PC-3 (cell line): ENCODE data around the gene BTBD17. TPM values are rescaled to one million over a fixed set of nuclear protein-coding genes. Genes with fewer than 3 reads are reported as not detected.
A peak's percentile ranks its signal among the peaks of the same experiment; 100 is the strongest.

Source experiments
- ATAC-seq: fragments of 200-7000 bp; cut with Tn5 transposase; 2 replicates; pipeline ENCODE4 v1.9.1; 2020; ENCODE audit warnings: mild to moderate bottlenecking, moderate library complexity
- BruUV-seq: library from RNA; stranded (reverse); fragments of 400-500 nt; replicated peaks from 2 replicates; lab custom pipeline; 2021; lab: Mats Ljungman, UMichigan
- CTCF ChIA-PET: fragments of 300-600 bp; sonication (Branson Sonifier 250); formaldehyde crosslinking; loops from one replicate; lab custom pipeline; 2022; ENCODE audit warnings: antibody characterized with exemption; lab: Charles Lee
- POLR2A ChIA-PET: fragments of 300-600 bp; sonication (Branson Sonifier 250); formaldehyde crosslinking; loops from one replicate; lab custom pipeline; 2022; ENCODE audit warnings: antibody characterized with exemption; ENCODE audit not compliant: unreplicated experiment; lab: Charles Lee
- DNase-seq: peaks from one replicate; pipeline ENCODE4 v3.0.0-alpha.2; 2015
- H2AFZ ChIP-seq: fragments of 300-600 bp; sonication (generic); 2 replicates; pipeline ENCODE4 v1.6.0; 2016; ENCODE audit warnings: antibody characterized with exemption, low read length
- H3F3A ChIP-seq: fragments of 300-600 bp; sonication (generic); one replicate; pipeline ENCODE4 v1.6.0; 2017; ENCODE audit warnings: antibody characterized with exemption, low read length, control low read depth, mild to moderate bottlenecking; ENCODE audit not compliant: unreplicated experiment
- H3K27ac ChIP-seq: fragments of 300-600 bp; sonication (generic); 2 replicates; pipeline ENCODE4 v1.5.1; 2016; ENCODE audit warnings: mild to moderate bottlenecking, low read length
- H3K27me3 ChIP-seq: fragments of 300-600 bp; sonication (generic); 2 replicates; pipeline ENCODE4 v1.6.1; 2016; ENCODE audit warnings: low read length, mixed read lengths
- H3K36me3 ChIP-seq: fragments of 300-600 bp; sonication (generic); 2 replicates; pipeline ENCODE4 v1.6.1; 2016; ENCODE audit warnings: low read depth, mixed run types, low read length, mixed read lengths
- H3K4me1 ChIP-seq: fragments of 300-600 bp; sonication (generic); 2 replicates; pipeline ENCODE4 v1.5.1; 2016; ENCODE audit warnings: low read length; ENCODE audit not compliant: insufficient read depth
- H3K4me2 ChIP-seq: fragments of 300-600 bp; sonication (generic); 2 replicates; pipeline ENCODE4 v1.6.0; 2016; ENCODE audit warnings: low read length
- H3K4me3 ChIP-seq: fragments of 300-600 bp; sonication (generic); 2 replicates; pipeline ENCODE4 v1.5.1; 2016; ENCODE audit warnings: mild to moderate bottlenecking, low read length, mixed read lengths
- H3K79me2 ChIP-seq: fragments of 300-600 bp; sonication (generic); 2 replicates; pipeline ENCODE4 v1.6.1; 2017; ENCODE audit warnings: low read length, mixed read lengths
- H3K9ac ChIP-seq: fragments of 300-600 bp; sonication (generic); 2 replicates; pipeline ENCODE4 v1.6.0; 2016; ENCODE audit warnings: mild to moderate bottlenecking, low read length
- H3K9me2 ChIP-seq: fragments of 300-600 bp; sonication (generic); replicated peaks from 2 replicates; pipeline ENCODE4 v1.6.1; 2016; ENCODE audit warnings: mixed run types, low read length, mixed read lengths
- H3K9me3 ChIP-seq: fragments of 300-600 bp; sonication (generic); 2 replicates; pipeline ENCODE4 v1.6.1; 2016; ENCODE audit warnings: low read length, mixed read lengths
- H4K20me1 ChIP-seq: fragments of 300-600 bp; sonication (generic); 2 replicates; pipeline ENCODE4 v1.6.1; 2016; ENCODE audit warnings: low read length, mixed read lengths
- CTCF ChIP-seq: fragments of 300-600 bp; sonication (generic); conservative IDR thresholded peaks from 2 replicates; pipeline ENCODE4 v1.5.1; 2017; ENCODE audit warnings: antibody characterized with exemption, low read depth, mild to moderate bottlenecking, low read length
- EZH2 ChIP-seq: fragments of 300-600 bp; sonication (generic); IDR thresholded peaks from one replicate; pipeline ENCODE4 v1.6.1; 2017; ENCODE audit warnings: antibody characterized with exemption, mild to moderate bottlenecking, low read length; ENCODE audit not compliant: unreplicated experiment
- EZH2phosphoT487 ChIP-seq: fragments of 300-600 bp; sonication (generic); IDR thresholded peaks from 2 replicates; pipeline ENCODE4 v1.6.1; 2018; ENCODE audit warnings: mild to moderate bottlenecking, antibody characterized with exemption, low read length, borderline replicate concordance
- intact Hi-C: fragments of 100-400 bp; cut with micrococcal nuclease; formaldehyde crosslinking; loops from 2 replicates; pipeline ENCODE4 v1.9.0; 2023
- total RNA-seq: library from RNA; depleted of rRNA; stranded (reverse); fragments of >200 nt; gene quantifications from 2 replicates; pipeline ENCODE4 v1.2.3, GENCODE V29; 2014

The BTBD17 gene
- total RNA-seq, 1 experiment from 2014 or later: not detected

GRCh38 chr17:74402048-74402447 lies 40.4 kb upstream of the BTBD17 start:
- no peaks in the 10 kb centered on the region for H3K27me3 ChIP-seq
- no peak overlapping the region for H3K4me2 ChIP-seq
- ATAC-seq: no peak
- H3K9me3 ChIP-seq: no peaks in the 10 kb centered on the region
- no peak overlapping the region for H2AFZ ChIP-seq
- no peak overlapping the region for H3K4me3 ChIP-seq
- H3K79me2 ChIP-seq: no peaks in the 10 kb centered on the region
- no peaks in the 10 kb centered on the region for H3F3A ChIP-seq
- H4K20me1 ChIP-seq: no peaks in the 10 kb centered on the region
- no peak overlapping the region for H3K27ac ChIP-seq
- H3K36me3 ChIP-seq: no peaks in the 10 kb centered on the region
- no peak for DNase-seq
- intact Hi-C loops: no loop called here
- H3K9ac ChIP-seq: no peak overlapping the region
- no peaks in the 10 kb centered on the region for H3K9me2 ChIP-seq
- ChIA-PET CTCF (interaction anchor here (0.5 to 0.7 kb wide), 3 partner anchors 23 to 163 kb away, joined by 3 to 4 read pairs (median 3); no protein-coding TSS in a partner anchor), POLR2A (no interaction called here)
- BruUV-seq: no TSS peak
- H3K4me1 ChIP-seq: no peaks in the 10 kb centered on the region
- TF ChIP-seq CTCF (no peak), EZH2phosphoT487 (no peak), EZH2 (no peak)

- intact Hi-C loops: no loop called here
- TF ChIP-seq CTCF: no peak
- no peak for TF ChIP-seq EZH2phosphoT487
- TF ChIP-seq EZH2: no peak
- Histone ChIP-seq H3K9me3 (no peaks in the 10 kb centered on the region), H3K4me2 (no peak overlapping the region), H3K9ac (no peak overlapping the region), H3F3A (no peaks in the 10 kb centered on the region), H3K4me1 (peaks cover 17% of the 10 kb centered on the region), H4K20me1 (no peaks in the 10 kb centered on the region), H3K9me2 (no peaks in the 10 kb centered on the region), H3K27ac (no peak overlapping the region), H3K4me3 (no peak overlapping the region), H3K27me3 (no peaks in the 10 kb centered on the region), H3K36me3 (no peaks in the 10 kb centered on the region), H2AFZ (no peak overlapping the region), H3K79me2 (no peaks in the 10 kb centered on the region)
- ATAC-seq (no peak), DNase-seq (no peak)
- POLR2A ChIA-PET: no interaction called here
- CTCF ChIA-PET: no interaction called here
- BruUV-seq: no TSS peak
These were observed 34.9 kb upstream of the BTBD17 start for GRCh38 chr17:74396567-74396966.

GRCh38 chr17:74394977-74395376 lies 33.3 kb upstream of the BTBD17 start:
- Histone ChIP-seq H3K9me3 (no peaks in the 10 kb centered on the region), H3K4me1 (peaks cover 17% of the 10 kb centered on the region), H3F3A (no peaks in the 10 kb centered on the region), H3K9me2 (no peaks in the 10 kb centered on the region), H2AFZ (peak overlapping the region; percentile 79), H3K27me3 (no peaks in the 10 kb centered on the region), H3K36me3 (no peaks in the 10 kb centered on the region), H3K27ac (peak overlapping the region; percentile 21), H4K20me1 (no peaks in the 10 kb centered on the region), H3K79me2 (no peaks in the 10 kb centered on the region), H3K9ac (no peak overlapping the region), H3K4me3 (no peak overlapping the region), H3K4me2 (peak overlapping the region; percentile 58)
- no TSS peak for BruUV-seq
- ChIA-PET POLR2A (no interaction called here), CTCF (interaction anchor here (1.4 kb wide), 1 partner anchor 59 kb away, joined by 3 read pairs; no protein-coding TSS in a partner anchor)
- peak; percentile 81 for DNase-seq
- ATAC-seq: peak; percentile 92
- TF ChIP-seq EZH2phosphoT487: no peak
- no peak for TF ChIP-seq EZH2
- TF ChIP-seq CTCF: no peak
- intact Hi-C loops: no loop called here
